ENCODE results near the gene THBS2.

DNA sequence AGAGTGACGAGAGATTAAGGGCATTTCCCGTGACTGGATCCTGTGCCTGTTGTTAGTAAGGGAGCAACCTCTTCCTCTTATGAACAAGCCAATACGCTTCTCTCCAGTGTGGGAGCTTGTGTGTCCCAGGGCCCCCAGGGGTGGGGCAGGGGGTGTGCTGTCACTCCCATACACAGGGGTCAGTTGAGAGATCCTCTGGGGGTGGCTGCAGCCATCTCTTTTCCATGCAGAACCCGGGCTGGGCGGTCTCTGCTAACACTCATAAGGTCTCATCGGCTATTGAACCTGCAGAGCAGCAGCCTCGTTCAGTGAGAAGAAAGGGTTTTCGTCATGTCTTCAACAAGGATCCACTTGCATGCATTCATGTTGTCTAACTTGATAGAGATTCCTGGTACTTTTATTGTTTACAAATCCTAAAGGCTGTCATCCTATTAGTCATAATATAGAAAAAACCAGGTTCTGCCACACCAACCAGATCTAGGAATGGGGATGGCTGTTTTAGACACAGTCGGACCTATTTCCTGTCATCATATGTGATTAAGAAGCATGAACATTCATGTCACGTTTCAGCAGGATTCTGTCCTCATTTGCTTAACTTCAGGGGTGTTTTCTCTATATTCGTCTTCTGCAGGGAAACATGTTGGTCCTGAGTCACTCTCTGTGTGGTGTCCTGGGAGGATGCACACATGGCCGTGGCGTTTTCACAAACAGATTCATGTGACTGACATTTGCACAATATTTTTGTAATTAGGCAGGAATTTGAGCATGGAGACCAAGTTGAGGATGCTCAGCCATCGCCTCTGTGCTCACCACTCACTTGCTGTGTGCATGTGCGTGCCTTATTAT, 13.3 kb upstream of the THBS2 start:
- TF ChIP-seq SIN3A (IDR thresholded peaks at IDR 0.05; ENCODE audit: borderline replicate concordance, insufficient read depth, low read length), result no peak
- TF ChIP-seq, protein P1, sequence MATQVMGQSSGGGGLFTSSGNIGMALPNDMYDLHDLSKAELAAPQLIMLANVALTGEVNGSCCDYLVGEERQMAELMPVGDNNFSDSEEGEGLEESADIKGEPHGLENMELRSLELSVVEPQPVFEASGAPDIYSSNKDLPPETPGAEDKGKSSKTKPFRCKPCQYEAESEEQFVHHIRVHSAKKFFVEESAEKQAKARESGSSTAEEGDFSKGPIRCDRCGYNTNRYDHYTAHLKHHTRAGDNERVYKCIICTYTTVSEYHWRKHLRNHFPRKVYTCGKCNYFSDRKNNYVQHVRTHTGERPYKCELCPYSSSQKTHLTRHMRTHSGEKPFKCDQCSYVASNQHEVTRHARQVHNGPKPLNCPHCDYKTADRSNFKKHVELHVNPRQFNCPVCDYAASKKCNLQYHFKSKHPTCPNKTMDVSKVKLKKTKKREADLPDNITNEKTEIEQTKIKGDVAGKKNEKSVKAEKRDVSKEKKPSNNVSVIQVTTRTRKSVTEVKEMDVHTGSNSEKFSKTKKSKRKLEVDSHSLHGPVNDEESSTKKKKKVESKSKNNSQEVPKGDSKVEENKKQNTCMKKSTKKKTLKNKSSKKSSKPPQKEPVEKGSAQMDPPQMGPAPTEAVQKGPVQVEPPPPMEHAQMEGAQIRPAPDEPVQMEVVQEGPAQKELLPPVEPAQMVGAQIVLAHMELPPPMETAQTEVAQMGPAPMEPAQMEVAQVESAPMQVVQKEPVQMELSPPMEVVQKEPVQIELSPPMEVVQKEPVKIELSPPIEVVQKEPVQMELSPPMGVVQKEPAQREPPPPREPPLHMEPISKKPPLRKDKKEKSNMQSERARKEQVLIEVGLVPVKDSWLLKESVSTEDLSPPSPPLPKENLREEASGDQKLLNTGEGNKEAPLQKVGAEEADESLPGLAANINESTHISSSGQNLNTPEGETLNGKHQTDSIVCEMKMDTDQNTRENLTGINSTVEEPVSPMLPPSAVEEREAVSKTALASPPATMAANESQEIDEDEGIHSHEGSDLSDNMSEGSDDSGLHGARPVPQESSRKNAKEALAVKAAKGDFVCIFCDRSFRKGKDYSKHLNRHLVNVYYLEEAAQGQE (IDR thresholded peaks at IDR 0.05; ENCODE audit: insufficient read depth in 1 of 2, low read depth in 2 of 2, low read length in 2 of 2), result no peak
